ENCODE data around the gene ATRAID.

- no peak for TF ChIP-seq POLR2A (IDR thresholded peaks at IDR 0.05)
- no peak for TF ChIP-seq CTCF (IDR thresholded peaks at IDR 0.05)
Measured at GRCh38 chr2:27258051-27258450, 46.2 kb downstream of the ATRAID start.
